K562 treated with DMSO at 1 percent for 4 hours (cell line): Measurements from ENCODE around the gene NPY4R. TPM values are rescaled to one million over a fixed set of nuclear protein-coding genes. Genes with fewer than 3 reads are reported as not detected.

Experiments
- total RNA-seq: library from RNA; unstranded; fragments of 300-600 nt; gene quantifications from 2 replicates; pipeline ENCODE4 v1.2.3, GENCODE V29; 2022; ENCODE audit not compliant: insufficient read depth

Gene NPY4R
- total RNA-seq, result not detected in 2 replicates

GRCh38 chr10:46465765-46466164 is at the start of gene NPY4R:
Gene NPY4R (minus strand): TSS chr10:46465958. CDS start chr10:46462635, 3,323 bp downstream.

Other genes starting within 250 kb of the NPY4R start
- gene ANTXRL, start 179.0 kb downstream of the NPY4R start, total RNA-seq, result not detected in 2 replicates
- gene ANXA8L1, start 90.2 kb downstream of the NPY4R start, total RNA-seq, result not detected in 2 replicates
- not detected in 2 replicates for gene GPRIN2, start 90.7 kb upstream of the NPY4R start, total RNA-seq
- not detected in 2 replicates for gene SYT15, start 113.2 kb upstream of the NPY4R start, total RNA-seq